Measurements from ENCODE around the gene SLC49A3. TPM values are rescaled to one million over a fixed set of nuclear protein-coding genes. Genes with fewer than 3 reads are reported as not detected.
A peak's percentile ranks its signal among the peaks of the same experiment; 100 is the strongest.

SLC49A3 gene
- polyA plus RNA-seq, 1 donor (not counting 4 experiments of a cell fraction or from before 2014, with no cell fraction given), result 0.04 TPM

DNA sequence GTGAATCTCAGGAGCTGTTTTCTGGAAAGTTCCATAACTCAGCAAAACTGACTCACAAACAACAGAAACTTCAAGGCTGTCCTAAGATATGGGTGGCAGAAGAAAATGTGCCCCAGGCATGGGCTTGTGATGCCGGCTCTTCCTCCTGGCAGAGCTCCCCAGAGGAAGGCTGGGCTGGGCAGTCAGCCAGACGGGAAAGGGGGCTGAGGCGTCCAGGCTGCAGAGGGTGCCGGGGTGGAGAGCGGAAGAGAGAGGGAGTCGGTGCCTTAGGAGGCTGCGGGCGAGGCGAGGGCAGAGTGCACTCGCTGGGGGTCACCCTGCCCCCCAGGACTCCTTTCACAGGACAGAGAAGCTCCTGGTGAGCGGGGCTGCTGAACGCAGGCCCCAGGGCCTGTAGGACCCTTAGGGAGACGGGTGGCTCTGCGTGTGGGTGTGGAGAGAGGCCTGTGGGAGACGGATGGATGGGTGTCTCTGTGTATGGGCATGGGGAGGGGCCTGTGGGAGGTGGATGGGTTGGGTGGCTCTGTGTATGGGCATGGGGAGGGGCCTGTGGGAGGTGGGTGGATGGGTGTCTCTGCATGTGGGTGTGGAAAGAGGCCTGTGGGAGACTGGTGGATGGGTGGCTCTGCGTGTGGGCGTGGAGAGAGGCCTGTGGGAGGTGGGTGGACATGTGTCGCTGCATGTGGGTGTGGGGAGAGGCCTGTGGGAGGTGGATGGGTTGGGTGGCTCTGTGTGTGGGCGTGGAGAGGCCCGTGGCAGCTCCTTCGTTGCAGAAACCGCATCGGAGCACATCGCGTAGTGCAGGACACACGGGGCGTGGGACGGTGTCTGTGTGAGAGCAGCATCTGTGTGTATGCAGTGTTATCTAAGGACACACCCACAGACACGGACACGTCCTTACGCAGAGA, 32.6 kb upstream of the SLC49A3 start:
- dilution Hi-C loops (cut with MboI; ENCODE audit: extremely low pct_ligation_motif_present, low sequenced_read_pairs), result no loop called here

DNA sequence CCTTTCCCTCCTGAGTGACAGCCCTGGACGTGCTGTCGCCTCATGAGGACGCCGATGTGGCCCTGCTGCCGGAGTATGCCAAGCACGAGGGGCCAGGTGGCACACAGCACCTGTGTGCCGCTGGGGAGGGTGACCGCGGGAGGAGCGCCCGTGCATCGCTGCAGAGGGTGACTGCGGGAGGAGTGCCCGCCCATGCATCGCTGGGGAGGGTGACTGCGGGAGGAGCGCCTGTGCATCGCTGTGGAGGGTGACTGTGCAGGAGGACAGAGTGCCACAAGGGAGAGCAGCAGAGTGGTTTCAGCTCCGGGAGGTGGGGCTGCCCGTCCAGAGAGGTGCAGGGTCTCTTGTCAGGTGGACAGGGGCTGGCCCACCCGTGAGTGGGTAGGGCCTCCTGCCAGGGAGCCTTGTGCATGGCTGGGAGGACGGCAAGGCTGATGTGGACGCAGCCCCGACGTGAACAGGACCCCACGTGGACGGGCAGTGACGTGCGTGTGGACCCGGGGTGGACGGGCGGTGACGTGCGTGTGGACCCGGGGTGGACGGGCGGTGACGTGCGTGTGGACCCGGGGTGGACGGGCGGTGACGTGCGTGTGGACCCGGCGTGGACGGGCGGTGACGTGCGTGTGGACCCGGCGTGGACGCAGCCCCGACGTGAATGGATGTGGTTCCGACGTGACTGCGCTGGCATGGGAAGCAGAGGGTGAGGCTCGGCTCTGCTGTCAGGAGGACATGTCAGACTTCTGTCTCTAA, 31.3 kb upstream of the SLC49A3 start:
- peaks cover 4 to 6% of the 10 kb centered on the region in 2 experiments for H3K36me3 ChIP-seq (ENCODE audit: control insufficient read depth in 2 of 2, extremely low read depth in 1 of 2, insufficient read depth in 2 of 2, low read length in 2 of 2)
- peaks cover 14% of the 10 kb centered on the region for H4K20me1 ChIP-seq (ENCODE audit: control insufficient read depth, extremely low read depth, insufficient read depth, low read length)
- DNase-seq (ENCODE audit: low read depth, low spot score) (no peak), FAIRE-seq (peak; percentile 32)
- H3K79me2 ChIP-seq (ENCODE audit: control insufficient read depth, insufficient read depth, low read length), result peaks cover 72% of the 10 kb centered on the region
- peak overlapping the region; percentile 65 for H2AFZ ChIP-seq (ENCODE audit: control insufficient read depth, low read length)
- H3K9me1 ChIP-seq (ENCODE audit: control insufficient read depth, extremely low read depth, insufficient read depth, low read length), result no peaks in the 10 kb centered on the region
- H3K27ac ChIP-seq (ENCODE audit: control insufficient read depth, insufficient read depth, low read length), result peak overlapping the region; percentile 88
- peak overlapping the region; percentile 89 for H3K4me2 ChIP-seq (ENCODE audit: control insufficient read depth, extremely low read depth, insufficient read depth, low read depth, low read length)
- H3K9me3 ChIP-seq (ENCODE audit: control insufficient read depth, low read depth, low read length), result no peaks in the 10 kb centered on the region
- peak overlapping the region; percentile 67 for H3K9ac ChIP-seq (ENCODE audit: control insufficient read depth, extremely low read depth, insufficient read depth, low read length)
- no peak for TF ChIP-seq EZH2 (IDR thresholded peaks at IDR 0.05; ENCODE audit: low read length)
- TF ChIP-seq, protein P1, sequence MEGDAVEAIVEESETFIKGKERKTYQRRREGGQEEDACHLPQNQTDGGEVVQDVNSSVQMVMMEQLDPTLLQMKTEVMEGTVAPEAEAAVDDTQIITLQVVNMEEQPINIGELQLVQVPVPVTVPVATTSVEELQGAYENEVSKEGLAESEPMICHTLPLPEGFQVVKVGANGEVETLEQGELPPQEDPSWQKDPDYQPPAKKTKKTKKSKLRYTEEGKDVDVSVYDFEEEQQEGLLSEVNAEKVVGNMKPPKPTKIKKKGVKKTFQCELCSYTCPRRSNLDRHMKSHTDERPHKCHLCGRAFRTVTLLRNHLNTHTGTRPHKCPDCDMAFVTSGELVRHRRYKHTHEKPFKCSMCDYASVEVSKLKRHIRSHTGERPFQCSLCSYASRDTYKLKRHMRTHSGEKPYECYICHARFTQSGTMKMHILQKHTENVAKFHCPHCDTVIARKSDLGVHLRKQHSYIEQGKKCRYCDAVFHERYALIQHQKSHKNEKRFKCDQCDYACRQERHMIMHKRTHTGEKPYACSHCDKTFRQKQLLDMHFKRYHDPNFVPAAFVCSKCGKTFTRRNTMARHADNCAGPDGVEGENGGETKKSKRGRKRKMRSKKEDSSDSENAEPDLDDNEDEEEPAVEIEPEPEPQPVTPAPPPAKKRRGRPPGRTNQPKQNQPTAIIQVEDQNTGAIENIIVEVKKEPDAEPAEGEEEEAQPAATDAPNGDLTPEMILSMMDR (optimal IDR thresholded peaks at IDR 0.05 in 1 of 3, IDR thresholded peaks at IDR 0.05 in 1 of 3, conservative IDR thresholded peaks at IDR 0.05 in 1 of 3; ENCODE audit: extremely low read depth in 1 of 3, insufficient read depth in 2 of 3, low read length in 3 of 3), result no peak
- H3K4me3 ChIP-seq (ENCODE audit: control insufficient read depth in 2 of 3, extremely low read depth in 1 of 3, insufficient read depth in 2 of 3, low read depth in 1 of 3, low read length in 3 of 3), result peak overlapping the region in 1 of 3 experiments; percentile 45
- dilution Hi-C loops (cut with MboI; ENCODE audit: extremely low pct_ligation_motif_present, low sequenced_read_pairs), result no loop called here
- no peaks in the 10 kb centered on the region for H3K27me3 ChIP-seq (ENCODE audit: control insufficient read depth, extremely low read depth, insufficient read depth, low read length)
- H3K4me1 ChIP-seq (ENCODE audit: control insufficient read depth, extremely low read depth, insufficient read depth, low read length), result peaks cover 19% of the 10 kb centered on the region

More for the DNA sequence above, 32.6 kb upstream of the SLC49A3 start:
- DNase-seq (ENCODE audit: low read depth, low spot score) (peak; percentile 81), FAIRE-seq (peak; percentile 84)
- Histone ChIP-seq H3K4me2 (ENCODE audit: control insufficient read depth, extremely low read depth, insufficient read depth, low read depth, low read length) (peak overlapping the region; percentile 89), H3K4me1 (ENCODE audit: control insufficient read depth, extremely low read depth, insufficient read depth, low read length) (peaks cover 19% of the 10 kb centered on the region), H4K20me1 (ENCODE audit: control insufficient read depth, extremely low read depth, insufficient read depth, low read length) (peaks cover 16% of the 10 kb centered on the region), H3K36me3 (ENCODE audit: control insufficient read depth in 2 of 2, extremely low read depth in 1 of 2, insufficient read depth in 2 of 2, low read length in 2 of 2) (peaks cover 4 to 6% of the 10 kb centered on the region in 2 experiments), H3K27ac (ENCODE audit: control insufficient read depth, insufficient read depth, low read length) (peak overlapping the region; percentile 88), H3K9me3 (ENCODE audit: control insufficient read depth, low read depth, low read length) (no peaks in the 10 kb centered on the region), H3K27me3 (ENCODE audit: control insufficient read depth, extremely low read depth, insufficient read depth, low read length) (no peaks in the 10 kb centered on the region), H3K79me2 (ENCODE audit: control insufficient read depth, insufficient read depth, low read length) (peaks cover 79% of the 10 kb centered on the region), H3K4me3 (ENCODE audit: control insufficient read depth in 2 of 3, extremely low read depth in 1 of 3, insufficient read depth in 2 of 3, low read depth in 1 of 3, low read length in 3 of 3) (peak overlapping the region in 2 of 3 experiments; percentile 45 to 62), H3K9me1 (ENCODE audit: control insufficient read depth, extremely low read depth, insufficient read depth, low read length) (peaks cover 2% of the 10 kb centered on the region), H2AFZ (ENCODE audit: control insufficient read depth, low read length) (peak overlapping the region; percentile 41), H3K9ac (ENCODE audit: control insufficient read depth, extremely low read depth, insufficient read depth, low read length) (peak overlapping the region; percentile 67)
- TF ChIP-seq, protein P1 (optimal IDR thresholded peaks at IDR 0.05 in 1 of 3, IDR thresholded peaks at IDR 0.05 in 1 of 3, conservative IDR thresholded peaks at IDR 0.05 in 1 of 3; ENCODE audit: extremely low read depth in 1 of 3, insufficient read depth in 2 of 3, low read length in 3 of 3), result no peak
- no peak for TF ChIP-seq EZH2 (IDR thresholded peaks at IDR 0.05; ENCODE audit: low read length)
